HepG2 (cell line): ENCODE data around the gene PLAA. TPM values are rescaled to one million over a fixed set of nuclear protein-coding genes. Genes with fewer than 3 reads are reported as not detected.

ENCODE experiments used
- ADNP ChIP-seq: sonication (generic); formaldehyde crosslinking; IDR thresholded peaks from 2 replicates; pipeline ENCODE4 v1.4.0; 2020; ENCODE audit warnings: missing genetic modification reagents
- ATF1 ChIP-seq: IDR thresholded peaks from 2 replicates; pipeline ENCODE4 v1.6.1; 2016; ENCODE audit warnings: mild to moderate bottlenecking, control low read depth
- CENPT ChIP-seq: sonication (generic); formaldehyde crosslinking; IDR thresholded peaks from 2 replicates; pipeline ENCODE4 v1.8.0; 2022; ENCODE audit warnings: low read depth, mild to moderate bottlenecking, moderate library complexity, missing genetic modification reagents
- HES4 ChIP-seq: sonication (generic); formaldehyde crosslinking; IDR thresholded peaks from 2 replicates; pipeline ENCODE4 v1.9.0; 2021; ENCODE audit warnings: mild to moderate bottlenecking, missing genetic modification reagents, borderline replicate concordance
- HNRNPK ChIP-seq: fragments of 200-400 bp; formaldehyde crosslinking; IDR thresholded peaks from 2 replicates; pipeline ENCODE4 v1.6.1; 2018; ENCODE audit warnings: low read length, low read depth, moderate library complexity, mild to moderate bottlenecking; ENCODE audit not compliant: poor library complexity, severe bottlenecking
- IKZF1 ChIP-seq: fragments of 450-650 bp; IDR thresholded peaks from 2 replicates; pipeline ENCODE4 v1.7.1; 2016
- JUN ChIP-seq: sonication (generic); formaldehyde crosslinking; IDR thresholded peaks from 2 replicates; pipeline ENCODE4 v1.4.0; 2020; ENCODE audit warnings: mild to moderate bottlenecking, missing genetic modification reagents
- KLF9 ChIP-seq: IDR thresholded peaks from 2 replicates; pipeline ENCODE4 v1.6.1; 2016; ENCODE audit warnings: low read depth
- MZF1 ChIP-seq: sonication (generic); formaldehyde crosslinking; IDR thresholded peaks from 2 replicates; pipeline ENCODE4 v1.8.1; 2023; ENCODE audit warnings: mild to moderate bottlenecking, missing genetic modification reagents, borderline replicate concordance
- SRF ChIP-seq: IDR thresholded peaks from 2 replicates; pipeline ENCODE4 v1.6.1; 2011; ENCODE audit warnings: mild to moderate bottlenecking, low read depth, low read length, moderate library complexity
- USF2 ChIP-seq, 2 experiments: sonication (generic) in 1 of 2; formaldehyde crosslinking in 1 of 2; IDR thresholded peaks; 2 replicates each; pipeline versions ENCODE4 v1.5.1 to v1.6.1; 2011 to 2020; ENCODE audit warnings: borderline replicate concordance in 1 of 2, low read depth in 1 of 2, low read length in 1 of 2, mild to moderate bottlenecking in 1 of 2, missing genetic modification reagents in 1 of 2, moderate library complexity in 1 of 2
- ZFP91 ChIP-seq: sonication (generic); formaldehyde crosslinking; IDR thresholded peaks from 2 replicates; pipeline ENCODE4 v1.9.0; 2022; ENCODE audit warnings: missing genetic modification reagents, mild to moderate bottlenecking, borderline replicate concordance
- ZNF180 ChIP-seq: sonication (generic); formaldehyde crosslinking; IDR thresholded peaks from 2 replicates; pipeline ENCODE4 v1.4.0; 2020; ENCODE audit warnings: low read depth, missing genetic modification reagents, borderline replicate concordance
- polyA plus RNA-seq, 8 experiments: library from polyadenylated mRNA; depleted of rRNA in 3 of 8; stranded (reverse) in 7 of 8; unstranded in 1 of 8; fragments of >200 nt; fragmentation: Illumina TruSeq in 4 of 8; extraction: Trizol in 4 of 8; gene quantifications; 2 replicates each; pipeline versions ENCODE4 v1.2.1 to v1.2.3, GENCODE V29; 2011 to 2016; ENCODE audit warnings: low read depth in 4 of 8, missing spikeins in 1 of 8, mixed read lengths in 1 of 8; ENCODE audit not compliant: insufficient read depth in 1 of 8
- total RNA-seq, 5 experiments: library from RNA; depleted of rRNA; stranded (reverse); fragments of >200 nt; fragmentation: Illumina TruSeq; extraction: Trizol; gene quantifications; 2 replicates each; pipeline ENCODE4 v1.2.3, GENCODE V29; 2016; ENCODE audit warnings: low read depth in 1 of 5
- TF ChIP-seq, protein P1 (sequence below): sonication (generic); formaldehyde crosslinking; IDR thresholded peaks from 2 replicates; pipeline ENCODE4 v1.4.0; 2020; ENCODE audit warnings: missing genetic modification reagents
- TF ChIP-seq, protein P2 (sequence below): sonication (generic); formaldehyde crosslinking; IDR thresholded peaks from 2 replicates; pipeline ENCODE4 v1.4.0; 2020; ENCODE audit warnings: mild to moderate bottlenecking, missing genetic modification reagents
- TF ChIP-seq, protein P3 (sequence below): IDR thresholded peaks from 2 replicates; pipeline ENCODE4 v1.6.1; 2012; ENCODE audit warnings: low read depth, low read length, improper control_type of control experiment
- TF ChIP-seq, protein P4 (sequence below): sonication (generic); formaldehyde crosslinking; IDR thresholded peaks from 2 replicates; pipeline ENCODE4 v1.4.0; 2020; ENCODE audit warnings: low read depth, mild to moderate bottlenecking, missing genetic modification reagents

PLAA gene
- total and polyA plus RNA-seq, 2 of the 13 experiments (the other 11 are each of a cell fraction or from before 2014, with no cell fraction given): 5.8 to 22.9 TPM

DNA sequence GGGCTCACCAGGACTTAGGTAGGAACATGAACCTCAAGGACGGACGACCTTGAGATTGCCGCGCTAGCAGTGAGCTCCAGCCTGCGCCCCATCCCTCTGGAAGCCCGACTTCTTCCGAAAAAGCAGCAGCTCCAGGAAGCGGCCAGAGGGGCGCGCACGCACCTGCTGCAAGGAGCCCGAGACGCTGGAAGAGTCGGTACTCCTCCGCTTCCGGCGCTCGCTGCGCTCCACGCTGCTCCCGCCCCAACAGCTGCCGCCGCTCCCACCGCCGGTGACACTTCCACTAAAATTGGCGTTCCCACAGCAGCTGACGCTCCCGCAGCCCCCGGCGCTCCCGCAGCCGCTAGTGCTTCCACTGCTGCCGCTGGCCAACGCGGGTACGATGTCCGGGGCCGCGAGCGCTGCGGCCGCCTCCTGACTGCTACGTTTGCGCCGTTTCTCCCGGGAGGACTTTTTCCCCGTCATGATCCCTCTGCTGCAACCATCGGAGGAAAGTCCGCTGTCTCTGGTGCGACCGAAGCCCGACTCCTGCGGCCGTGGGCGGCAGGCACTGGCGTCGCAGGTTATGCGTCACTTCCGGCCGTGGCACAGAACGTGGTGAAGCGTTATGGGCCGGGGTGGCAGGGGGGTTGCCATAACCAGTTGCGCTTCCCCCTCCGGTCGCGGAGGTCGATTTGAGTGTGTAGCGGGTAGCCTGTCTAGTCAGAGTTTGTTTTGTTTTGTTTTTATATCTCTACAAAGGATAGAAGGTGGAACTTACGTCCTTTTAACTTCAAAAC lies 54.6 kb downstream of the PLAA start, which contains the start of gene CAAP1 (continued):
- TF ChIP-seq USF2 (IDR thresholded peaks at IDR 0.05; ENCODE audit: low read depth, low read length) (no peak), USF2 (CRISPR knock-in tag; IDR thresholded peaks at IDR 0.05; ENCODE audit: borderline replicate concordance) (peak; percentile 55; the same call in 1 of the 2 replicates), CENPT (0 out of 2 replicates have a peak, but pooled peaks have one; percentile 64), KLF9 (CRISPR knock-in tag) (no peak), SRF (no peak), HES4 (CRISPR knock-in tag) (no peak), MZF1 (CRISPR knock-in tag) (no peak), HNRNPK (no peak), ATF1 (CRISPR knock-in tag) (peak; percentile 98), ZNF180 (CRISPR knock-in tag) (no peak), ADNP (no peak), IKZF1 (no peak), JUN (0 out of 2 replicates have a peak, but pooled peaks have one; percentile 29), ZFP91 (CRISPR knock-in tag) (peak; percentile 96)
- TF ChIP-seq, protein P1, sequence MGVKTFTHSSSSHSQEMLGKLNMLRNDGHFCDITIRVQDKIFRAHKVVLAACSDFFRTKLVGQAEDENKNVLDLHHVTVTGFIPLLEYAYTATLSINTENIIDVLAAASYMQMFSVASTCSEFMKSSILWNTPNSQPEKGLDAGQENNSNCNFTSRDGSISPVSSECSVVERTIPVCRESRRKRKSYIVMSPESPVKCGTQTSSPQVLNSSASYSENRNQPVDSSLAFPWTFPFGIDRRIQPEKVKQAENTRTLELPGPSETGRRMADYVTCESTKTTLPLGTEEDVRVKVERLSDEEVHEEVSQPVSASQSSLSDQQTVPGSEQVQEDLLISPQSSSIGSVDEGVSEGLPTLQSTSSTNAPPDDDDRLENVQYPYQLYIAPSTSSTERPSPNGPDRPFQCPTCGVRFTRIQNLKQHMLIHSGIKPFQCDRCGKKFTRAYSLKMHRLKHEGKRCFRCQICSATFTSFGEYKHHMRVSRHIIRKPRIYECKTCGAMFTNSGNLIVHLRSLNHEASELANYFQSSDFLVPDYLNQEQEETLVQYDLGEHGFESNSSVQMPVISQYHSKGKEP: no peak; the same call in 1 of the 2 replicates
- TF ChIP-seq, protein P2, sequence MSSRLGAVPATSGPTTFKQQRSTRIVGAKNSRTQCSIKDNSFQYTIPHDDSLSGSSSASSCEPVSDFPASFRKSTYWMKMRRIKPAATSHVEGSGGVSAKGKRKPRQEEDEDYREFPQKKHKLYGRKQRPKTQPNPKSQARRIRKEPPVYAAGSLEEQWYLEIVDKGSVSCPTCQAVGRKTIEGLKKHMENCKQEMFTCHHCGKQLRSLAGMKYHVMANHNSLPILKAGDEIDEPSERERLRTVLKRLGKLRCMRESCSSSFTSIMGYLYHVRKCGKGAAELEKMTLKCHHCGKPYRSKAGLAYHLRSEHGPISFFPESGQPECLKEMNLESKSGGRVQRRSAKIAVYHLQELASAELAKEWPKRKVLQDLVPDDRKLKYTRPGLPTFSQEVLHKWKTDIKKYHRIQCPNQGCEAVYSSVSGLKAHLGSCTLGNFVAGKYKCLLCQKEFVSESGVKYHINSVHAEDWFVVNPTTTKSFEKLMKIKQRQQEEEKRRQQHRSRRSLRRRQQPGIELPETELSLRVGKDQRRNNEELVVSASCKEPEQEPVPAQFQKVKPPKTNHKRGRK (CRISPR knock-in tag): no peak
- TF ChIP-seq, protein P3, sequence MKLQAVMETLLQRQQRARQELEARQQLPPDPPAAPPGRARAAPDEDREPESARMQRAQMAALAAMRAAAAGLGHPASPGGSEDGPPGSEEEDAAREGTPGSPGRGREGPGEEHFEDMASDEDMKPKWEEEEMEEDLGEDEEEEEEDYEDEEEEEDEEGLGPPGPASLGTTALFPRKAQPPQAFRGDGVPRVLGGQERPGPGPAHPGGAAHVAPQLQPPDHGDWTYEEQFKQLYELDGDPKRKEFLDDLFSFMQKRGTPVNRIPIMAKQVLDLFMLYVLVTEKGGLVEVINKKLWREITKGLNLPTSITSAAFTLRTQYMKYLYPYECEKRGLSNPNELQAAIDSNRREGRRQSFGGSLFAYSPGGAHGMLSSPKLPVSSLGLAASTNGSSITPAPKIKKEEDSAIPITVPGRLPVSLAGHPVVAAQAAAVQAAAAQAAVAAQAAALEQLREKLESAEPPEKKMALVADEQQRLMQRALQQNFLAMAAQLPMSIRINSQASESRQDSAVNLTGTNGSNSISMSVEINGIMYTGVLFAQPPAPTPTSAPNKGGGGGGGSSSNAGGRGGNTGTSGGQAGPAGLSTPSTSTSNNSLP: no peak
- TF ChIP-seq, protein P4, sequence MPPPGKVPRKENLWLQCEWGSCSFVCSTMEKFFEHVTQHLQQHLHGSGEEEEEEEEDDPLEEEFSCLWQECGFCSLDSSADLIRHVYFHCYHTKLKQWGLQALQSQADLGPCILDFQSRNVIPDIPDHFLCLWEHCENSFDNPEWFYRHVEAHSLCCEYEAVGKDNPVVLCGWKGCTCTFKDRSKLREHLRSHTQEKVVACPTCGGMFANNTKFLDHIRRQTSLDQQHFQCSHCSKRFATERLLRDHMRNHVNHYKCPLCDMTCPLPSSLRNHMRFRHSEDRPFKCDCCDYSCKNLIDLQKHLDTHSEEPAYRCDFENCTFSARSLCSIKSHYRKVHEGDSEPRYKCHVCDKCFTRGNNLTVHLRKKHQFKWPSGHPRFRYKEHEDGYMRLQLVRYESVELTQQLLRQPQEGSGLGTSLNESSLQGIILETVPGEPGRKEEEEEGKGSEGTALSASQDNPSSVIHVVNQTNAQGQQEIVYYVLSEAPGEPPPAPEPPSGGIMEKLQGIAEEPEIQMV (CRISPR knock-in tag): peak; percentile 83; the same call in 1 of the 2 replicates
